Gastrocnemius medialis (tissue), 4 donors: Measurements from ENCODE around the gene CASKIN2.

Experiments
- POLR2A ChIP-seq, 2 donors: fragments of 450-650 bp; IDR thresholded peaks; one replicate each; pipeline ENCODE4 v1.6.1; 2017; ENCODE audit warnings: antibody characterized with exemption in 2 of 2, mild to moderate bottlenecking in 2 of 2, moderate library complexity in 2 of 2
- TF ChIP-seq, protein P1 (sequence below), 5 experiments: fragments of 450-650 bp in 3 of 5; fragments of 200-600 bp in 2 of 5; sonication (generic) in 2 of 5; IDR thresholded peaks in 4 of 5; conservative IDR thresholded peaks in 1 of 5; 1 replicate in 4 of 5; 2 replicates in 1 of 5; pipeline ENCODE4 v1.5.1; 2016 to 2019; ENCODE audit warnings: antibody characterized with exemption in 5 of 5, mild to moderate bottlenecking in 3 of 5, moderate library complexity in 3 of 5

DNA sequence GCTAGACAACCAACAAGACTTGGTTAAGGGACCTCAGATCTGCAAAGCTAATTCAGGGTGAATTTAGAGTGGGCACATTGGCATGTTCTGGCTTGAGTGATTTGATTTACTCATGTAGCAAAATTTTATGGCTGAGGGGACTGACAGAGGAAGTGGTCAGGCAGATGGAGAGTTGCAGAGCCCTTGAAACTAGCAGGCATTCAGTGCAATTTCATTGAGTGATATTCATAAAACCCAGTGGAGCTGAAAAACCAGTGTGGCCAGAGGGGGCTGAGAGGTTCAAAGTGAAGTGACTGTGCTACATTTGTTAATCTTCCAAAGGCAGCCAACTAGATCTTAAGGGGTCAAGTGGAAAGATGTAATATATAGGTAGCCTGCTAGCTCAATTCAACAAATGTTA is 61.1 kb downstream of the CASKIN2 start:
- TF ChIP-seq, protein P1, sequence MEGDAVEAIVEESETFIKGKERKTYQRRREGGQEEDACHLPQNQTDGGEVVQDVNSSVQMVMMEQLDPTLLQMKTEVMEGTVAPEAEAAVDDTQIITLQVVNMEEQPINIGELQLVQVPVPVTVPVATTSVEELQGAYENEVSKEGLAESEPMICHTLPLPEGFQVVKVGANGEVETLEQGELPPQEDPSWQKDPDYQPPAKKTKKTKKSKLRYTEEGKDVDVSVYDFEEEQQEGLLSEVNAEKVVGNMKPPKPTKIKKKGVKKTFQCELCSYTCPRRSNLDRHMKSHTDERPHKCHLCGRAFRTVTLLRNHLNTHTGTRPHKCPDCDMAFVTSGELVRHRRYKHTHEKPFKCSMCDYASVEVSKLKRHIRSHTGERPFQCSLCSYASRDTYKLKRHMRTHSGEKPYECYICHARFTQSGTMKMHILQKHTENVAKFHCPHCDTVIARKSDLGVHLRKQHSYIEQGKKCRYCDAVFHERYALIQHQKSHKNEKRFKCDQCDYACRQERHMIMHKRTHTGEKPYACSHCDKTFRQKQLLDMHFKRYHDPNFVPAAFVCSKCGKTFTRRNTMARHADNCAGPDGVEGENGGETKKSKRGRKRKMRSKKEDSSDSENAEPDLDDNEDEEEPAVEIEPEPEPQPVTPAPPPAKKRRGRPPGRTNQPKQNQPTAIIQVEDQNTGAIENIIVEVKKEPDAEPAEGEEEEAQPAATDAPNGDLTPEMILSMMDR (IDR thresholded peaks at IDR 0.05 in 4 of 5, conservative IDR thresholded peaks at IDR 0.05 in 1 of 5), result no peak
- no peak for TF ChIP-seq POLR2A (IDR thresholded peaks at IDR 0.05)
